ENCODE results near the gene FNDC10.
"Not testable (repeated sequence)": the region's sequence is repeated elsewhere in the genome, so short reads cannot be mapped to it uniquely, and the experiment has no call there.

The FNDC10 gene

GRCh38 chr1:1599935-1600860 lies at the start of gene FNDC10:
TSS of gene FNDC10 (minus strand) at chr1:1600135. CDS start at chr1:1600015, 120 bp downstream.
- TF ChIP-seq EZH2phosphoT487 (conservative IDR thresholded peaks at IDR 0.05; ENCODE audit: low read length) (no peak), CTCF (IDR thresholded peaks at IDR 0.05; ENCODE audit: insufficient read depth, low read length, poor library complexity, severe bottlenecking) (no peak)
- H3K36me3 ChIP-seq (ENCODE audit: low read length), result no peaks in the 10 kb centered on the region
- no peaks in the 10 kb centered on the region for H3F3A ChIP-seq (ENCODE audit: insufficient read depth)
- H3K27ac ChIP-seq (ENCODE audit: low read depth, low read length), result no peak within 1 kb of the TSS
- no peak within 1 kb of the TSS for H3K4me3 ChIP-seq (ENCODE audit: insufficient read depth, low read length, poor library complexity, severe bottlenecking)
- no peak within 1 kb of the TSS for H3K9ac ChIP-seq (ENCODE audit: low read length)
- H3K9me2 ChIP-seq (replicated peaks; ENCODE audit: insufficient read depth, low read length), result no peaks in the 10 kb centered on the region
- no peaks in the 10 kb centered on the region for H4K20me1 ChIP-seq (ENCODE audit: low read depth, low read length)
- no peak within 1 kb of the TSS for H2AFZ ChIP-seq (ENCODE audit: low read depth, low read length, severe bottlenecking)
- no peaks in the 10 kb centered on the region for H3K27me3 ChIP-seq (ENCODE audit: low read length)
- no peak within 1 kb of the TSS for H3K4me2 ChIP-seq (ENCODE audit: low read depth, low read length, poor library complexity, severe bottlenecking)
- H3K9me3 ChIP-seq (ENCODE audit: insufficient read depth, low read length), result no peaks in the 10 kb centered on the region
- no peaks in the 10 kb centered on the region for H3K79me2 ChIP-seq (ENCODE audit: insufficient read depth, low read length)

GRCh38 chr1:1648265-1648664 lies 48.3 kb upstream of the FNDC10 start:
- H3K27me3 ChIP-seq (ENCODE audit: low read length); H3K36me3 ChIP-seq (ENCODE audit: low read length); H2AFZ ChIP-seq (ENCODE audit: low read depth, low read length, severe bottlenecking); H4K20me1 ChIP-seq (ENCODE audit: low read depth, low read length); H3K9ac ChIP-seq (ENCODE audit: low read length); H3K4me2 ChIP-seq (ENCODE audit: low read depth, low read length, poor library complexity, severe bottlenecking); H3F3A ChIP-seq (ENCODE audit: insufficient read depth); H3K79me2 ChIP-seq (ENCODE audit: insufficient read depth, low read length); H3K9me2 ChIP-seq (replicated peaks; ENCODE audit: insufficient read depth, low read length); H3K9me3 ChIP-seq (ENCODE audit: insufficient read depth, low read length); H3K27ac ChIP-seq (ENCODE audit: low read depth, low read length); H3K4me3 ChIP-seq (ENCODE audit: insufficient read depth, low read length, poor library complexity, severe bottlenecking): not testable (repeated sequence)

GRCh38 chr1:1647567-1648241 lies 47.8 kb upstream of the FNDC10 start:
- H3K4me2 ChIP-seq (ENCODE audit: low read depth, low read length, poor library complexity, severe bottlenecking); H3K9me2 ChIP-seq (replicated peaks; ENCODE audit: insufficient read depth, low read length); H3K4me3 ChIP-seq (ENCODE audit: insufficient read depth, low read length, poor library complexity, severe bottlenecking); H3K79me2 ChIP-seq (ENCODE audit: insufficient read depth, low read length); H3K9ac ChIP-seq (ENCODE audit: low read length); H2AFZ ChIP-seq (ENCODE audit: low read depth, low read length, severe bottlenecking); H4K20me1 ChIP-seq (ENCODE audit: low read depth, low read length); H3K27me3 ChIP-seq (ENCODE audit: low read length); H3K36me3 ChIP-seq (ENCODE audit: low read length); H3K9me3 ChIP-seq (ENCODE audit: insufficient read depth, low read length); H3F3A ChIP-seq (ENCODE audit: insufficient read depth); H3K27ac ChIP-seq (ENCODE audit: low read depth, low read length): not testable (repeated sequence)

GRCh38 chr1:1646326-1646725 lies 46.4 kb upstream of the FNDC10 start:
- not testable (repeated sequence) for H3K4me3 ChIP-seq (ENCODE audit: insufficient read depth, low read length, poor library complexity, severe bottlenecking); H3K4me2 ChIP-seq (ENCODE audit: low read depth, low read length, poor library complexity, severe bottlenecking); H3K79me2 ChIP-seq (ENCODE audit: insufficient read depth, low read length); H3K27me3 ChIP-seq (ENCODE audit: low read length); H3K9ac ChIP-seq (ENCODE audit: low read length); H4K20me1 ChIP-seq (ENCODE audit: low read depth, low read length); H2AFZ ChIP-seq (ENCODE audit: low read depth, low read length, severe bottlenecking); H3K27ac ChIP-seq (ENCODE audit: low read depth, low read length); H3K9me2 ChIP-seq (replicated peaks; ENCODE audit: insufficient read depth, low read length); H3K36me3 ChIP-seq (ENCODE audit: low read length); H3K9me3 ChIP-seq (ENCODE audit: insufficient read depth, low read length); H3F3A ChIP-seq (ENCODE audit: insufficient read depth)

GRCh38 chr1:1640711-1641461 lies 41.0 kb upstream of the FNDC10 start:
- not testable (repeated sequence) for H3K27me3 ChIP-seq (ENCODE audit: low read length); H3F3A ChIP-seq (ENCODE audit: insufficient read depth); H4K20me1 ChIP-seq (ENCODE audit: low read depth, low read length); H3K79me2 ChIP-seq (ENCODE audit: insufficient read depth, low read length); H3K27ac ChIP-seq (ENCODE audit: low read depth, low read length); H3K9ac ChIP-seq (ENCODE audit: low read length); H3K9me3 ChIP-seq (ENCODE audit: insufficient read depth, low read length); H3K4me3 ChIP-seq (ENCODE audit: insufficient read depth, low read length, poor library complexity, severe bottlenecking); H2AFZ ChIP-seq (ENCODE audit: low read depth, low read length, severe bottlenecking); H3K36me3 ChIP-seq (ENCODE audit: low read length); H3K4me2 ChIP-seq (ENCODE audit: low read depth, low read length, poor library complexity, severe bottlenecking); H3K9me2 ChIP-seq (replicated peaks; ENCODE audit: insufficient read depth, low read length)

GRCh38 chr1:1640081-1640480 lies 40.1 kb upstream of the FNDC10 start:
- H4K20me1 ChIP-seq (ENCODE audit: low read depth, low read length); H3K4me2 ChIP-seq (ENCODE audit: low read depth, low read length, poor library complexity, severe bottlenecking); H3K27me3 ChIP-seq (ENCODE audit: low read length); H3K79me2 ChIP-seq (ENCODE audit: insufficient read depth, low read length); H3K9ac ChIP-seq (ENCODE audit: low read length); H3K9me3 ChIP-seq (ENCODE audit: insufficient read depth, low read length); H2AFZ ChIP-seq (ENCODE audit: low read depth, low read length, severe bottlenecking); H3F3A ChIP-seq (ENCODE audit: insufficient read depth); H3K9me2 ChIP-seq (replicated peaks; ENCODE audit: insufficient read depth, low read length); H3K27ac ChIP-seq (ENCODE audit: low read depth, low read length); H3K4me3 ChIP-seq (ENCODE audit: insufficient read depth, low read length, poor library complexity, severe bottlenecking); H3K36me3 ChIP-seq (ENCODE audit: low read length): not testable (repeated sequence)
